ENCODE results near the gene HS6ST3. TPM values are rescaled to one million over a fixed set of nuclear protein-coding genes. Genes with fewer than 3 reads are reported as not detected.

HS6ST3 gene
- total and polyA plus RNA-seq, 2 donors from 2014 or later: 0.47 to 1.2 TPM

GRCh38 chr13:96421314-96421713, 331.4 kb downstream of the HS6ST3 start:
- no peaks in the 10 kb centered on the region for H3K36me3 ChIP-seq (ENCODE audit: control insufficient read depth in 2 of 3, insufficient read depth in 3 of 3, low read length in 3 of 3)
- no peak overlapping the region for H3K4me3 ChIP-seq (ENCODE audit: low read length in 3 of 3)
- no peaks in the 10 kb centered on the region for H3K4me1 ChIP-seq (ENCODE audit: control insufficient read depth in 2 of 3, insufficient read depth in 2 of 3, low read depth in 1 of 3, low read length in 3 of 3)
- FAIRE-seq (no peak), DNase-seq (no peak)
- no peak overlapping the region for H3K9ac ChIP-seq (ENCODE audit: low read length in 3 of 3)
- H3K9me3 ChIP-seq (ENCODE audit: control insufficient read depth in 2 of 3, insufficient read depth in 1 of 3, low read length in 3 of 3): no peaks in the 10 kb centered on the region
- intact Hi-C loops (cut with DNase I): no loop called here
- H3K27me3 ChIP-seq (ENCODE audit: control insufficient read depth, insufficient read depth, low read length): no peaks in the 10 kb centered on the region
- no peak overlapping the region for H3K27ac ChIP-seq (ENCODE audit: low read depth in 2 of 2, low read length in 2 of 2)
- no peak for TF ChIP-seq CTCF (IDR thresholded peaks at IDR 0.05; ENCODE audit: borderline replicate concordance, extremely low read depth, insufficient read depth)

- no peak overlapping the region for H3K27ac ChIP-seq (ENCODE audit: low read depth in 2 of 2, low read length in 2 of 2)
- H3K9me3 ChIP-seq (ENCODE audit: control insufficient read depth in 2 of 3, insufficient read depth in 1 of 3, low read length in 3 of 3): no peaks in the 10 kb centered on the region
- TF ChIP-seq CTCF (IDR thresholded peaks at IDR 0.05; ENCODE audit: borderline replicate concordance, extremely low read depth, insufficient read depth): no peak
- DNase-seq (no peak), FAIRE-seq (no peak)
- H3K9ac ChIP-seq (ENCODE audit: low read length in 3 of 3): no peak overlapping the region
- no peaks in the 10 kb centered on the region for H3K36me3 ChIP-seq (ENCODE audit: control insufficient read depth in 2 of 3, insufficient read depth in 3 of 3, low read length in 3 of 3)
- H3K27me3 ChIP-seq (ENCODE audit: control insufficient read depth, insufficient read depth, low read length): no peaks in the 10 kb centered on the region
- no peak overlapping the region for H3K4me3 ChIP-seq (ENCODE audit: low read length in 3 of 3)
- H3K4me1 ChIP-seq (ENCODE audit: control insufficient read depth in 2 of 3, insufficient read depth in 2 of 3, low read depth in 1 of 3, low read length in 3 of 3): no peaks in the 10 kb centered on the region
- intact Hi-C loops (cut with DNase I): no loop called here
These were observed 332.1 kb downstream of the HS6ST3 start for GRCh38 chr13:96422002-96422401.

- no peak overlapping the region for H3K4me3 ChIP-seq (ENCODE audit: low read length in 3 of 3)
- no peaks in the 10 kb centered on the region for H3K4me1 ChIP-seq (ENCODE audit: control insufficient read depth in 2 of 3, insufficient read depth in 2 of 3, low read depth in 1 of 3, low read length in 3 of 3)
- no peaks in the 10 kb centered on the region for H3K9me3 ChIP-seq (ENCODE audit: control insufficient read depth in 2 of 3, insufficient read depth in 1 of 3, low read length in 3 of 3)
- intact Hi-C loops (cut with DNase I): no loop called here
- H3K27ac ChIP-seq (ENCODE audit: low read depth in 2 of 2, low read length in 2 of 2): no peak overlapping the region
- DNase-seq (no peak), FAIRE-seq (no peak)
- H3K27me3 ChIP-seq (ENCODE audit: control insufficient read depth, insufficient read depth, low read length): no peaks in the 10 kb centered on the region
- no peak overlapping the region for H3K9ac ChIP-seq (ENCODE audit: low read length in 3 of 3)
- TF ChIP-seq CTCF (IDR thresholded peaks at IDR 0.05; ENCODE audit: borderline replicate concordance, extremely low read depth, insufficient read depth): no peak
- no peaks in the 10 kb centered on the region for H3K36me3 ChIP-seq (ENCODE audit: control insufficient read depth in 2 of 3, insufficient read depth in 3 of 3, low read length in 3 of 3)
These were observed 336.3 kb downstream of the HS6ST3 start for GRCh38 chr13:96426167-96426566.

GRCh38 chr13:96428911-96429310, 339.0 kb downstream of the HS6ST3 start:
- Histone ChIP-seq H3K4me3 (ENCODE audit: low read length in 3 of 3) (no peak overlapping the region), H3K9me3 (ENCODE audit: control insufficient read depth in 2 of 3, insufficient read depth in 1 of 3, low read length in 3 of 3) (no peaks in the 10 kb centered on the region), H3K36me3 (ENCODE audit: control insufficient read depth in 2 of 3, insufficient read depth in 3 of 3, low read length in 3 of 3) (no peaks in the 10 kb centered on the region), H3K9ac (ENCODE audit: low read length in 3 of 3) (no peak overlapping the region), H3K4me1 (ENCODE audit: control insufficient read depth in 2 of 3, insufficient read depth in 2 of 3, low read depth in 1 of 3, low read length in 3 of 3) (no peaks in the 10 kb centered on the region), H3K27ac (ENCODE audit: low read depth in 2 of 2, low read length in 2 of 2) (no peak overlapping the region), H3K27me3 (ENCODE audit: control insufficient read depth, insufficient read depth, low read length) (no peaks in the 10 kb centered on the region)
- FAIRE-seq: no peak
- intact Hi-C loops (cut with DNase I): no loop called here
- TF ChIP-seq CTCF (IDR thresholded peaks at IDR 0.05; ENCODE audit: borderline replicate concordance, extremely low read depth, insufficient read depth): no peak
- no peak for DNase-seq
